Naive thymus-derived CD4-positive, alpha-beta T cell (primary cell): ENCODE measurements around the gene DPT. TPM values are rescaled to one million over a fixed set of nuclear protein-coding genes. Genes with fewer than 3 reads are reported as not detected.

Experiments used
- ATAC-seq: fragments of 150-1000 bp; cut with Tn5 transposase; 2 replicates; pipeline ENCODE4 v1.10.0; 2021; ENCODE audit warnings: mild to moderate bottlenecking, moderate library complexity
- CTCF ChIA-PET: fragments of 350-600 bp; sonication (Branson Sonifier 250); formaldehyde crosslinking; loops from one replicate; lab custom pipeline; 2021; ENCODE audit warnings: antibody characterized with exemption; lab: Charles Lee
- POLR2A ChIA-PET: fragments of 350-600 bp; sonication (Branson Sonifier 250); formaldehyde crosslinking; loops from one replicate; lab custom pipeline; 2021; ENCODE audit warnings: antibody characterized with exemption, inconsistent platforms; lab: Charles Lee
- DNase-seq, 9 donors: peaks; one replicate each; pipeline versions ENCODE4 v3.0.0 to v3.0.0-alpha.2; 2020 to 2022; ENCODE audit warnings: mixed read lengths in 1 of 9
- H3K27ac ChIP-seq: one replicate; pipeline ENCODE4 v1.7.0; 2013; ENCODE audit warnings: mild to moderate bottlenecking, low read depth, low read length, moderate library complexity
- H3K27me3 ChIP-seq, 2 donors: one replicate each; pipeline ENCODE4 v1.7.0; 2013; ENCODE audit warnings: low read length in 2 of 2, mild to moderate bottlenecking in 2 of 2, moderate library complexity in 2 of 2; ENCODE audit not compliant: control insufficient read depth in 2 of 2, insufficient read depth in 2 of 2
- H3K36me3 ChIP-seq, 3 experiments: 1 replicate in 2 of 3; 2 replicates in 1 of 3; pipeline ENCODE4 v1.7.0; 2013; ENCODE audit warnings: low read length in 3 of 3, mild to moderate bottlenecking in 3 of 3, moderate library complexity in 1 of 3; ENCODE audit not compliant: insufficient read depth in 3 of 3, control insufficient read depth in 2 of 3
- H3K4me1 ChIP-seq, 2 donors: one replicate each; pipeline ENCODE4 v1.7.0; 2013; ENCODE audit warnings: low read length in 2 of 2, mild to moderate bottlenecking in 2 of 2, moderate library complexity in 1 of 2; ENCODE audit not compliant: control insufficient read depth in 2 of 2, insufficient read depth in 2 of 2
- H3K4me3 ChIP-seq: 2 replicates; pipeline ENCODE4 v1.7.0; 2013; ENCODE audit warnings: mild to moderate bottlenecking, low read length
- H3K9me3 ChIP-seq, 3 experiments: 1 replicate in 2 of 3; 2 replicates in 1 of 3; pipeline ENCODE4 v1.7.0; 2013; ENCODE audit warnings: low read length in 3 of 3; ENCODE audit not compliant: control insufficient read depth in 2 of 3
- H3K27ac Mint-ChIP-seq, 9 donors: one replicate each; pipeline ENCODE4 v1.8.0; 2020 to 2022; ENCODE audit warnings: mixed read lengths in 9 of 9, mild to moderate bottlenecking in 8 of 9, moderate library complexity in 5 of 9, inconsistent platforms in 2 of 9
- H3K27me3 Mint-ChIP-seq, 5 donors: one replicate each; pipeline ENCODE4 v1.8.0; 2021 to 2022; ENCODE audit warnings: mixed read lengths in 5 of 5, mild to moderate bottlenecking in 1 of 5
- H3K36me3 Mint-ChIP-seq, 5 donors: one replicate each; pipeline ENCODE4 v1.8.0; 2020 to 2022; ENCODE audit warnings: mixed read lengths in 5 of 5, mild to moderate bottlenecking in 3 of 5, inconsistent platforms in 1 of 5
- H3K4me1 Mint-ChIP-seq, 7 donors: one replicate each; pipeline ENCODE4 v1.8.0; 2020 to 2022; ENCODE audit warnings: mixed read lengths in 7 of 7, mild to moderate bottlenecking in 3 of 7, inconsistent platforms in 1 of 7
- H3K4me3 Mint-ChIP-seq, 10 donors: one replicate each; pipeline ENCODE4 v1.8.0; 2020 to 2022; ENCODE audit warnings: mild to moderate bottlenecking in 10 of 10, mixed read lengths in 10 of 10, moderate library complexity in 6 of 10, inconsistent platforms in 2 of 10
- H3K9me3 Mint-ChIP-seq, 11 donors: one replicate each; pipeline ENCODE4 v1.8.0; 2020 to 2022; ENCODE audit warnings: mixed read lengths in 11 of 11, mild to moderate bottlenecking in 4 of 11, inconsistent platforms in 1 of 11, moderate library complexity in 1 of 11
- intact Hi-C, 2 donors: fragments of 100-400 bp; cut with micrococcal nuclease; formaldehyde crosslinking; loops; one replicate each; pipeline ENCODE4 v1.15.1; 2023
- polyA plus RNA-seq, 2 donors: library from polyadenylated mRNA; unstranded; fragments of 300-500 nt; fragmentation: Illumina TruSeq; gene quantifications; one replicate each; pipeline ENCODE4 v1.2.3, GENCODE V29; 2021
- total RNA-seq, 6 experiments: library from RNA in 5 of 6; stranded (reverse) in 5 of 6; gene quantifications; 1 replicate in 5 of 6; 2 replicates in 1 of 6; pipeline ENCODE4 v1.2.3 and lab custom pipeline; 2021 to 2026

DPT gene
- total and polyA plus RNA-seq, 7 experiments from 2014 or later: not detected

DNA sequence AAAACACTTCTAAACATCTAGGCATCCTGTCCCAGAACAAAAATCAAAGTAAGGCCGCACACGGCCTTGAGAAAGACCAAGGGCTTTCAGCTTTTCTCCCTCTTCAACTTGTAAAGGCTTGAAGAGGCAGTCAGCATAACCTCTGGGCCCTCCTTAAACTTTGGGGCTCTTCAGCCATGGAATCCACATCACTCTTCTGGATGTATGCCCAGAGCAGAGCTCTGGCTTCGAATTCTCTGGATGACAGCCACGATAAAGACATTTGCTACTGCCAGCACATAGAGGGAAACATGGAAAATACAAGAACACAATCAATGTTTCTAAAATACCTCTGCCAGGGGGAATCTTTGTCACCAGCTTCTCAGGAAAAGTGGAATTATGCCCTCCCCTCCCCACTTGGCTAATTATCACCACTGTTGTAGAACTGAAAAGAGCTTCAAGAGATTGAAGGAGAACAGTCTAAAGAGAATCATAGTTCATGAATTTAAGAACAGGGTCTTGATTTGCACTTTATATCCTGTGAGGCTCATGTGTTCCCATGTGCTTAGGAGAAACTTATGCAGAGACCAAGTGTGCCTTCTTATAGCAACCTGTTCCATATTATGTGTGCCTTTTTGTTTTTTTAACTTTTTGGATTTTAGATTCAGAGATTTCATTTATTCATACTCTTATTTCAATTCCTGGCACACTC is 39.0 kb upstream of the DPT start:
- H3K4me3 Mint-ChIP-seq: no peak overlapping the region
- CTCF ChIA-PET: no interaction called here

DNA sequence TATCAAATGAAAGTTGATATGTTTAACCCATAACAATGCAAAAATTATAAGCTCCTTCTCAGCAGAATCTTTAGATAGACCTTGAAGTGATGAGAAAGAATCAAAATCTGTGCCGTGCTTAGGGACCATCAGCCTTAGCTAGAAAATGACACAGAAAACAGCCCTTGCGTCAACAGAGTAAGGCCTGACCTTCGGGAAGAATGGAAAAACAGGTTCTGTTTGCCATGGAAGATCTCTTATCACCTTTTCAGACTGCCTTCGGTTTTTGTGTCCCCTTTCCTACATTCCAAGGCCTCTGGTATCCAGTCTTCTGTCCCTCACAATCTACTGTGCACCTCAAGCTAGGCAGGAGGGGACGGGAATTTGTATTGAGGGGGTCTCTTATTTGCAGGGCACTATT is 37.6 kb upstream of the DPT start:
- no peaks in the 10 kb centered on the region for H3K4me1 ChIP-seq
- Mint-ChIP-seq H3K4me1 (no peaks in the 10 kb centered on the region), H3K9me3 (no peaks in the 10 kb centered on the region), H3K27ac (no peak overlapping the region), H3K27me3 (peaks cover 0 to 9% (median 0%) of the 10 kb centered on the region in 5 donors), H3K36me3 (peaks cover 0 to 3% (median 0%) of the 10 kb centered on the region in 5 donors), H3K4me3 (no peak overlapping the region)
- H3K27me3 ChIP-seq: no peaks in the 10 kb centered on the region
- intact Hi-C loops: no loop called here
- ChIA-PET POLR2A (no interaction called here), CTCF (no interaction called here)
- no peak overlapping the region for H3K27ac ChIP-seq
- no peak for DNase-seq
- no peaks in the 10 kb centered on the region for H3K9me3 ChIP-seq
- no peaks in the 10 kb centered on the region for H3K36me3 ChIP-seq
- H3K4me3 ChIP-seq: no peak overlapping the region
- no peak for ATAC-seq

More for the DNA sequence above, 39.0 kb upstream of the DPT start:
- Histone ChIP-seq H3K27ac (no peak overlapping the region), H3K27me3 (no peaks in the 10 kb centered on the region), H3K4me3 (no peak overlapping the region), H3K36me3 (no peaks in the 10 kb centered on the region), H3K9me3 (no peaks in the 10 kb centered on the region), H3K4me1 (no peaks in the 10 kb centered on the region)
- H3K36me3 Mint-ChIP-seq: peaks cover 0 to 3% (median 0%) of the 10 kb centered on the region in 5 donors
- ATAC-seq (no peak), DNase-seq (no peak)
- POLR2A ChIA-PET: no interaction called here
- peaks cover 0 to 9% (median 0%) of the 10 kb centered on the region in 5 donors for H3K27me3 Mint-ChIP-seq
- no peaks in the 10 kb centered on the region for H3K9me3 Mint-ChIP-seq
- H3K4me1 Mint-ChIP-seq: no peaks in the 10 kb centered on the region
- intact Hi-C loops: no loop called here
- no peak overlapping the region for H3K27ac Mint-ChIP-seq

DNA sequence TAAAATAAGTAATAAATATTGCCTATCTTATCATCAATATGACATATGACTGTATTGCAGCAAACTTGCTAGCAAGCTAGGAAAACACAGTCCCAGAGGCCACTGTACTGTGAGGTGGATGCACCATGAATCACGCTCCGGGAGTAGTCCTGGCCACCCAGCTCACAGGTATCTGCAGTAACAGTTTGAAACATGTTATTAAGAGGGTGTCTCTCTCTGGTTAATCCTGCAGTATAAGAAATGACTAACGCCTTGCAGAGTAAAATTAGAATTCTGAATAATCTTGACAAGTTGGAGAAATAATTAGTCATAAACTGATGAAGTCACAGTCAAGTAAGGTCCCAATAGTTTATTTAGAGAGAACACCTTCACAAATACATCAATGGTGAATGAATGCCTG is 34.0 kb upstream of the DPT start:
- Histone ChIP-seq H3K36me3 (no peaks in the 10 kb centered on the region), H3K27me3 (no peaks in the 10 kb centered on the region), H3K9me3 (no peaks in the 10 kb centered on the region), H3K4me1 (no peaks in the 10 kb centered on the region), H3K27ac (no peak overlapping the region), H3K4me3 (no peak overlapping the region)
- ChIA-PET CTCF (no interaction called here), POLR2A (no interaction called here)
- no peaks in the 10 kb centered on the region for H3K4me1 Mint-ChIP-seq
- H3K4me3 Mint-ChIP-seq: no peak overlapping the region
- no peak overlapping the region for H3K27ac Mint-ChIP-seq
- no peaks in the 10 kb centered on the region for H3K36me3 Mint-ChIP-seq
- intact Hi-C loops: no loop called here
- ATAC-seq: no peak
- DNase-seq: no peak
- no peaks in the 10 kb centered on the region for H3K9me3 Mint-ChIP-seq
- H3K27me3 Mint-ChIP-seq: peaks cover 0 to 7% (median 0%) of the 10 kb centered on the region in 5 donors

DNA sequence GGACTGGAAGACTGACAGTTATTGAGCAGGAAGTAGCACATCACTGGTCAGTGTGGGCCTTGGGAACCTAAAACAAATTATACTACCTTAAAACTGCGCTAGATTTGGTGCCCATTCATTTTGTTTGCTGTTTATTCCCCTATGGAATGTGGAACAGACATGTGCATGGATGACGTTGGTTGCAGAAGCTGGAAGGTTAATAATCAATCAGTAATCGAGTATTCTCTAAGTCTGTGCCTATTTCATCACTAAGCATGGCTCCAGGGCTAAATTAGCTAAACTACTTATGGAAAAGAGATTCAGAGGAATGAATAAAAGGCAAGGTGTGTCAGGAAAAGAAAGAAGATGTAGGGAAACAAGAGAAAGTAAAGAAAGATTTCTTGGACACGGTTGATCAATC is 33.5 kb upstream of the DPT start:
- no peaks in the 10 kb centered on the region for H3K36me3 ChIP-seq
- no peak overlapping the region for H3K27ac Mint-ChIP-seq
- no peak overlapping the region for H3K4me3 Mint-ChIP-seq
- no peaks in the 10 kb centered on the region for H3K27me3 ChIP-seq
- no peak overlapping the region for H3K27ac ChIP-seq
- no peaks in the 10 kb centered on the region for H3K4me1 Mint-ChIP-seq
- ChIA-PET POLR2A (no interaction called here), CTCF (no interaction called here)
- no peaks in the 10 kb centered on the region for H3K4me1 ChIP-seq
- H3K9me3 ChIP-seq: no peaks in the 10 kb centered on the region
- DNase-seq (no peak), ATAC-seq (no peak)
- intact Hi-C loops: no loop called here
- no peaks in the 10 kb centered on the region for H3K9me3 Mint-ChIP-seq
- no peak overlapping the region for H3K4me3 ChIP-seq
- H3K27me3 Mint-ChIP-seq: peaks cover 0 to 7% (median 0%) of the 10 kb centered on the region in 5 donors
- H3K36me3 Mint-ChIP-seq: no peaks in the 10 kb centered on the region

DNA sequence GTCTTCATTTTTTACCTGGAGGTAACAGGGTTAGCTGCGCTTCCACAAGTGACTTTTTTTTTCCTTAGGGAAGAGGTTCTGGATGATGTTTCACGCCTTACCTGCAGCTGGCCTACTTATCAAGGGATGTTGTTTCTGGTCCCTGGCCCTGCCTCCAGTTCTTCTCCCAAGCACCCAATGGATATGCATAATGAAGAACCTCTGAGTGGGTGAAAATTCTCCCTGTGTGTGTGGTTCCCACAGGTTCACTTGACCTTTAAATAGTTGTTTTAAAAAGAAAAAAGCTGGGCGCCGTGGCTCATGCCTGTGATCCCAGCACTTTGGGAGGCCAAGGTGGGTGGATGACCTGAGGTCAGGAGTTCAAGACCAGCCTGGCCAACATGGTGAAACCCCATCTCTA is 31.8 kb upstream of the DPT start:
- no peak overlapping the region for H3K4me3 Mint-ChIP-seq
- no peaks in the 10 kb centered on the region for H3K4me1 Mint-ChIP-seq
- Histone ChIP-seq H3K36me3 (no peaks in the 10 kb centered on the region), H3K9me3 (no peaks in the 10 kb centered on the region), H3K4me3 (no peak overlapping the region), H3K27ac (no peak overlapping the region), H3K4me1 (no peaks in the 10 kb centered on the region), H3K27me3 (no peaks in the 10 kb centered on the region)
- H3K27ac Mint-ChIP-seq: no peak overlapping the region
- POLR2A ChIA-PET: no interaction called here
- no peak for DNase-seq
- no peaks in the 10 kb centered on the region for H3K36me3 Mint-ChIP-seq
- no peak for ATAC-seq
- intact Hi-C loops: no loop called here
- peaks cover 0 to 7% (median 0%) of the 10 kb centered on the region in 5 donors for H3K27me3 Mint-ChIP-seq
- CTCF ChIA-PET: no interaction called here
- H3K9me3 Mint-ChIP-seq: no peaks in the 10 kb centered on the region

DNA sequence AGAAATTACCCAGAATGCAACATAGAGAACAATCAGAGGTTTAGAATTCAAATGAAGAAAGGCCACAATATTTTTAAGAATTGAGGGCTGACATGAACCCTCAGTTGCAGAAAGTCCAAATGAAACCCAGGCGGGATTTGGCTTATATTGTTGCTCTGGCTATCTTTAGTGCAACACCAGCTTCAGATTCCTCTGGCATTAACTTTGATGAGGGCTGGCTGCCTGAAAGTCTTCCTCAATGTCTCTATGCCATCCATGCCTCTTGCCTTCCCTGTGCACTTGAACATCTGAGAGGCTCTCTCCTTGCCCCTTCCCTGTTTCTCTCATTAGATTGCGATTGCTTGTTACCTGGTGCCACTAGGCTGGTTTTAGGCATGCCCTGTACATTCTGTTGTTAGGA is 31.2 kb upstream of the DPT start:
- Mint-ChIP-seq H3K36me3 (no peaks in the 10 kb centered on the region), H3K9me3 (no peaks in the 10 kb centered on the region), H3K4me3 (no peak overlapping the region), H3K27ac (no peak overlapping the region), H3K4me1 (no peaks in the 10 kb centered on the region), H3K27me3 (peaks cover 0 to 7% (median 0%) of the 10 kb centered on the region in 5 donors)
- H3K4me1 ChIP-seq: no peaks in the 10 kb centered on the region
- ChIA-PET CTCF (no interaction called here), POLR2A (no interaction called here)
- H3K27ac ChIP-seq: no peak overlapping the region
- intact Hi-C loops: no loop called here
- no peaks in the 10 kb centered on the region for H3K9me3 ChIP-seq
- no peaks in the 10 kb centered on the region for H3K27me3 ChIP-seq
- ATAC-seq: no peak
- H3K4me3 ChIP-seq: no peak overlapping the region
- H3K36me3 ChIP-seq: no peaks in the 10 kb centered on the region
- no peak for DNase-seq

DNA sequence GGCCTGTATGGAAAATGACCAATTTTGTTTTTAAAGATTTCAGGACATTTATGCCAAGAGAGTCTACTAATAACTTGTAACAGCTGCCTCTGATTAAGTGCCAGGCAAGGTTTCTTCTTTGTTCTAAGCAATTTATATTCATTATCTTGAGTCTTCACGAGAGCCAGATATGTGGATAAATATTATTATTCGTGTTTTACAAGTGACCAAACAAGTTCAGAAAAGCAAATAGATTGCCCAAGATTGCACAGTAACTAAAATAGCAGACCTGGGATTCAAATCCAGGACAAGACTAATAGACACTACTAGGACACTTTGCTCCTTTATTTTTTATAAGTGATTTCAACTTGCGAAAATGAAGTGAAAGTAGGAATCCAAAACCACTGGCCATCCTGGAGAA is 30.1 kb upstream of the DPT start:
- Mint-ChIP-seq H3K4me1 (no peaks in the 10 kb centered on the region), H3K4me3 (no peak overlapping the region), H3K9me3 (no peaks in the 10 kb centered on the region), H3K27ac (no peak overlapping the region), H3K36me3 (no peaks in the 10 kb centered on the region), H3K27me3 (peaks cover 0 to 7% (median 4%) of the 10 kb centered on the region in 5 donors)
- H3K36me3 ChIP-seq: no peaks in the 10 kb centered on the region
- no peaks in the 10 kb centered on the region for H3K27me3 ChIP-seq
- intact Hi-C loops: no loop called here
- DNase-seq: no peak
- no peak overlapping the region for H3K27ac ChIP-seq
- CTCF ChIA-PET: no interaction called here
- no peak overlapping the region for H3K4me3 ChIP-seq
- ATAC-seq: no peak
- POLR2A ChIA-PET: no interaction called here
- no peaks in the 10 kb centered on the region for H3K9me3 ChIP-seq
- no peaks in the 10 kb centered on the region for H3K4me1 ChIP-seq
